Cerebellar cortex (tissue), 1 donor: ENCODE results near the gene FCHO2.
A peak's percentile ranks its signal among the peaks of the same experiment; 100 is the strongest.

Experiments used
- DNase-seq: peaks from one replicate; pipeline ENCODE4 v3.0.0-alpha.2; 2015; ENCODE audit warnings: low spot score

Gene FCHO2

DNA sequence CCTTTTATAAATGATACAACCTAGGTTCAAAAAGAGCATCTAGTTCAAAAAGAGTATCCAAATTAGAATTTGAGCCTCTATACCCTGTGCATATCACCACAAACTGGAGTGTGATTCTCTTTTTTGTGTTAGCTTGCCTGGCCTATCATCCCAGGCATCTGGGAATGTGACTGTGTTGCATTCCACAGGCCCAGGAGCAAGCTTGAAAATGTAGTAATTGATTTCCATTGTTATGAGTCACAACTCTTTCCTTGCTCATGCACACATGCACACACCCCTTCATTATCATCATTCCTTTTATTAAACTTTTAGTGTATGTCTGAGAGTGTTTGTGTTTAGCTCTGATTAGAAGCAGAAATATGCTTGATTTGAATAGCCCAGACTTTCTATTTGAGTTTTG is 75.2 kb downstream of the FCHO2 start:
- DNase-seq: no peak

DNA sequence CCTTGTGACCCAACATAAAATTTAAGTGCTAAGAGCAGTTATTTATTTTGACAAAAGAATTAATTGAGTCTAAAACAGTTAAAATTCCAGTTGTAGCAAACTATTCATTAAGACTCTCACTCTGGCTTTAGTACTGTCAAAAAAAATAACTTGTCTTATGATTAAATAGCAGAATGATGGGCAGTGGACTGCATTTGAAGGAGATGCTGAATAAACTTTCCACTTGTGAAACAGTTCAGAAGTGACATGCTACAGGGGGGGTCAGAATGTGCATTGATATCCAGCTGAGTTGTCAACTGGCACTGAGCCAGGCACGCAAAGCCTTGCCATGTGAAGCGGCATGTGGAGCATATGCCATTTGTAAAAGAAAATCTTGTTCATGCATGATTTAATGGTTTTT is 76.0 kb downstream of the FCHO2 start:
- peak; percentile 29 for DNase-seq

DNA sequence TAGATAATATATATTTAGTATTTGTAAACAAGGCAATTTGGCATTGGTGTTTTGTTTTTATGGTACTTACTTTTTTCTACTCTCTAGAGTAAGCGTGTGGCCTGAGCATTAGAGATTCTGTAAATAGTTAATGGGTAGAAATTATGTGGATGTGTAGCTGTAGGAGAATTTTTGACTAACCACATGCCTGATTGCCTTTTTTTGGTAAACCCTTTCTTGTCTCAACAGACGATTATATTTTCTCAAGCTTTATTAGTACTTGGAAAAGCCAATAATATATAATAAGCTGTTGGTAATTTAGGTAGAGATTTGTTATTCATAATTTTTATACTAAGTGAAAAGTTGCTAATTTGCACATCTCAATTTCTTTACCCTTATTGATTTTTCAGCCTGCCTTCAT is 76.8 kb downstream of the FCHO2 start:
- DNase-seq: no peak

DNA sequence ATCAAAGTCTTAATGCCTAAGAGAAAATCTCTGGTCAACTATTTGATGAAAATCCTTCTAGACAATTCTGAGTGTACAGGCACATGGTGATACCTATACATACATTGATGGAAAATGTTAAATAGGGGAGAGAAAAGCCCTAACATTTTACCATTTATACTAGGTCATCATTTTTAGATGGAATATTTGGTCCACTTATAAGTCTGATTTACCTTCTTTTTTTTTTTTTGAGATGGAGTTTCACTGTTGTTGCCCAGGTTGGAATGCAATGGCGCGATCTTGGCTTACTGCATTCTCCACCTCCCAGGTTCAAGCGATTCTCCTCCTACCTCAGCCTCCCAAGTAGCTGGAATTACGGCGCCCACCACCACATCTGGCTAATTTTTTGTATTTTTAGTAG is 81.7 kb downstream of the FCHO2 start:
- DNase-seq: no peak

DNA sequence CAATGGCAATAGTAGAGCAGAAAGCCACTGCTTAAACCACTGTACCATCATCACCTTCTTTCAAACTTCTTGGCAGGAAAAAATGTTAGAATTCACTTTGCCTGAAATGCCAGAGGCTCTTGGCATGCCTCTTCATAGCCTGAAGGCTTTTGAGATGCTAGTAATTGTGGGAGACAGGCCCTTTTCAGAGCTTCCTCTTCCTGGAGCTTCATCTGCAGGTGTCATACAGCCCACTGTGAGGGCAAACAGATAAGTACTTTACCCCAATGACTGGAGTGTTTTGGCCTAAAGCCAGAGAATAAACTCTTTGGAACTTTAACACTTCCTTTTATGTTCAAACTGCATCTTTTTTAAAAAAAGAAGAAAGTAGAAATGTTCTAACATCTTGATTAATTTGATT is 83.2 kb downstream of the FCHO2 start:
- DNase-seq: no peak

DNA sequence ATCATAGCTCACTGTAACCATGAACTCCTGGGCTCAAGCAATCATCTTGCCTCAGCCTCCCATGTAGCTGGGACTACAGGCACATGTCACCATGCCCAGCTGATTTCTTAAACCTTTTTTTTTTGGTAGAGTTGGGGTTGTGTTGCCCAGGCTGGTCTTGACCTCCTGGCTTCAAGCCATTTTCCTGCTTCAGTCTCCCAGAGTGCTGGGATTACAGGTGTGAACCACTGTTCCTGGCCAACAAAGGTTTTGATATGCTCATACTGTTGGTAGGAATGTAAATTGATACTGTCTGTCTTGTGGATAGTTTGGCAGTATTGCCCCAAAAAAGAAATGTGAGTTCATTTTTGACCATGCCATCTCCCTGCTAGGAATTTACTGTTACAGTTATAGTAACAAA is 87.2 kb downstream of the FCHO2 start:
- DNase-seq: no peak

DNA sequence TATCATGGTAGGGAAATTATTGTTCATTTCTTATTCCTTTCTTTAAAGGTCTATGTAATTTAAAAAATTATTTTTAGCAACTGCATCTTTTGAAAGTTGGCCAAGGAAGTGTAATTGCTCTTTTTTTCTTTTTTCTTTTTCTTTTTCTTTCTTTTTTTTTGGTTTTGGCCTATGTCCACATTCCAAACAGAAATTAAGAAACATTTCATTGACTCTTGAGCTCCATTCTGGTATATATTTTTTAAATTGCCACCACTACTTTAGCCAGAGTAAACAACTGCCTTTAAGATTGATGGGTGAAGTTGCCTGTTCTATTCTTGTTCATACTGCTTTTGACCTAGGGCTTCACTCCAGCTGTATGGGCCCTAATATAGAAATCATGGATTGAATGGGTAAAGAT is 88.7 kb downstream of the FCHO2 start:
- DNase-seq: no peak

DNA sequence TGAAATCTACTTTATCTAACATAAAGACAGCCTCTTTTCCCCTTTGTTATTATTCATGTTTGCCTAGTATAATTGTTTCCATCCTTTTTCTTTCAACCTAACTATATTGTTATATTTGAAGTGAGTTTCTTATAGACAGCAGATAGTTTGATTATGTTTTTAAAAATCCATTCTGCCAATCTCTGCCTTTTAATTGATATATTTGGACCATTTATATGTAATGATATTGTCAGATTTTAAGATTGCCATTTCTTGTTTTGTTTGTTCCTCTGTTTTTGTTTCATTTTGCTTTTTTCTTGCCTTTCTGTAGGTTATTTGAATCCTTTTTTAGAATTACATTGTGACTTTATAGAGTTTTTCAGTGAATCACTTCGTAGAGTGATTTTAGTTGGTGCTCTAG is 89.8 kb downstream of the FCHO2 start:
- no peak for DNase-seq

DNA sequence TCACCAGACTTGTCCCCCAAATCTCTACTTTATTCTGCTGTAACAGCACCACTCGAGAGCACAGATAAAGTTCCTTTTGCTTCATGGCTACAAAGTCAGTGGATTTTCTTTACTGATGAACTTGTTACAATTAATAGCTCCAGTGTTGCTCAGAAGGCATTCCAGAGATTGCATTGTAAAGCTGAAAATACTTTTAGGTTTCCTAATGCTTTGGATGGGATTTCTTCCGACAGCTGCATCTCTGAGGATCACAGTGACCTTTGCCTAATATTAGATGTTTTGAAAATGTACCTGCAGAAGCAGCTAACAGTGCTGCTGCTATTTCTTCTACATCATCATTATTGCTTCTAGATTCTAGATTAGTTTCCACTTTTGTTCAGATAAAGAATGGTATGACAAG is 105.8 kb downstream of the FCHO2 start:
- no peak for DNase-seq

DNA sequence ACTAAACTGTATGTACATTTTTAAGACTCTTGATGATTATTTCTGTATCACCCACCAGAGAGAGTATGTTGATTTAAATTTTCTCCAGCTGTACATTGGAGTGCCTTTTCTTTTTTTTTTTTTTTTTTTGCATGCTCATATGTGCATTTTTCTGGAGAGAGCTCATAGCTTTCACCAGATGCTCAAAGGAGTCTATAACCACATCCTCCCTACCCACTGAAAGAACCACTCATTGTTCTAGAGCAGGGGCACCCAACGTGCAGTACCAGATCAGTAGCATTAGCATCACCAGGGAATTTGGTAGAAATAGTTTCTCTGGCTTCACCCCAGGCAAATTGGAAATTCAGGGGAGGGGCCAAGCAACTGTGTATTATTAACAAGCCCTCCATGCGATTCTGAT is 110.6 kb downstream of the FCHO2 start:
- DNase-seq: no peak

DNA sequence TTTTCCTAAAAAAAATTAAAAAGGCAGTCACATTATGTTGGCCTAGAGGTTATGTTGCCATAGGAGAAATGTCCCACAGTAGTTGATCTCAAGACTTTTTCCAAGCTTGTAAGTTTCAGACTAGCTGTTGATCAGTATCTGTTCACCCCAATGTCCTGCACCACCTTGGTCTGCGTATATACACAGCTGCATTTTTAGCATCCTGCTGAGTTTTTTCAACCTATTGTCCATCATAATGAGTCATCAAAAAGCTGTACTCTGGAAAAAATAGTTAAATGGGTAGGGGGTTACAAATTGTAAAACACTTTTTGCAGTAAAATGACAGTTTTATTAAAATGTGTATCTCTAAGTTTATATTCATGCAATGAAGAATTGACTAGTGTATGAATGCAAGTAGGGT is 111.4 kb downstream of the FCHO2 start:
- DNase-seq: no peak

DNA sequence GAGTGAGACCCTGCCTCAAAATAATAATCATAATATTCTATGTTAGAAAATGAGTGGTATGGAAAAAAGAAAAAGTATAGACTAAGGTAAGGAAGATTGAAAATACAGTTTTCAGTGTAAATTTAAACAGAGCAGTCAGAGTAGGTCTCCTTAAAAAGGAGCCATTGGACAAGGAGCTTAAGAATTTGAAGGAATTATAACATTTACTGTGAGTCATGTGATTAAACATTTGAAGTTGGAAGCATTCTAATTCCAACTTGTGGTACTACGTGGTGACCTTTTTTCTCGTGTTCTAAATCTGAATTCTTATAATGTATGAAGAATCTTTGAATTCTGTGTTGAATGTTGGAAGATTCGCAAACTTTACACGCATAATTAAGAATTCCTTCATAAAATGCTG is 125.3 kb downstream of the FCHO2 start:
- no peak for DNase-seq

DNA sequence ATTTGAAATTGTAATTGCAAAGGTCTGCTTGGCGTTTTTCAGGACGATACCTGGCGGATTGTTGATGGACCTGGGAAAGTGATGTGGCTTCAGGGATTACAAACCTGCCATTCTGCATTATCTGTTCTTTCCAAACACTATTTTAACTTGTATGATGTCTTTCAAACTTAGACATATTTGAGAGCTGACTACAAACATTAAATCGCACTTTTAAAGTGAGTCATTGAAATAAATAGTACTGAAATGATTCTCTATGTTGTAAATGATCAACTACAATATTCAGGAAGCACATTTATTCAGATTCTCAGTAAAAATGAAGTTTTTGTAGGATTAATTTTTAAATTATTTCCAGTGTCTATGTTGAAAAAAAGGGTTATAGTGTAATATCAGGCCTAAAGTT is 132.2 kb downstream of the FCHO2 start:
- no peak for DNase-seq

DNA sequence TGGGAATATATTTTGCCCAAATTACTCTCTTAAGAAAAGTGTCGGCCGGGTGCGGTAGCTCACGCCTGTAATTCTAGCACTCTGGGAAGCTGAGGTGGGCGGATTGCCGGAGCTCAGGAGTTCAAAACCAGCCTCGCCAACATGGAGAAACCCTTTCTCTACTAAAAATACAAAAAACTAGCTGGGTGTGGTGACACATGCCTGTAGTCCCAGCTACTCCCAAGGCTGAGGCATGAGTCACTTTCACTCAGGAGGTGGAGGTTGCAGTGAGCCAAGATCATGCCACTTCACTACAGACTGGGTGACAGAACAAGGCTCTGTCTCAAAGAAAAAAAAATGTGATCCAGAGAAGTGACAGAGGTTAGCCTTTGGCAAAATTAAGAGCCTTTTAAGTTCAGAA is 138.1 kb downstream of the FCHO2 start:
- no peak for DNase-seq

DNA sequence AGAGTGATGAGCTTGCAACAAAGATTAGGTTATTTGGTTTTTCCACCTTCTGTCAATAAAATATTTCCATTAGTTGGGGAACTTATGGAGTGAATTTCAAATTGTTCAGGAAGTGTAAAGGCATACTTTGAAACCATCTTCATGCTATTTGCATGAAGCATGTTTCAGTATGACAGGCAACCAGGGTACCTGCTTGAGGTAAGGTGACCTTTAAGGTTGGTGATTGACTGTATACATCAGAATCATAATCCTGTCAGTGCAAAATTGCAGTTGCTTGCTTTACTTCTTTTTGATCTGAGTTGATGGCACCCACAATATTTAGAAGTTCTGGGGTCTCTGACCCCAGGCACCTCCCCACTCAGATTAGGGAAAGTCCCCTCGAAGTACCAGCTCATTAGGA is 138.6 kb downstream of the FCHO2 start:
- DNase-seq: no peak

DNA sequence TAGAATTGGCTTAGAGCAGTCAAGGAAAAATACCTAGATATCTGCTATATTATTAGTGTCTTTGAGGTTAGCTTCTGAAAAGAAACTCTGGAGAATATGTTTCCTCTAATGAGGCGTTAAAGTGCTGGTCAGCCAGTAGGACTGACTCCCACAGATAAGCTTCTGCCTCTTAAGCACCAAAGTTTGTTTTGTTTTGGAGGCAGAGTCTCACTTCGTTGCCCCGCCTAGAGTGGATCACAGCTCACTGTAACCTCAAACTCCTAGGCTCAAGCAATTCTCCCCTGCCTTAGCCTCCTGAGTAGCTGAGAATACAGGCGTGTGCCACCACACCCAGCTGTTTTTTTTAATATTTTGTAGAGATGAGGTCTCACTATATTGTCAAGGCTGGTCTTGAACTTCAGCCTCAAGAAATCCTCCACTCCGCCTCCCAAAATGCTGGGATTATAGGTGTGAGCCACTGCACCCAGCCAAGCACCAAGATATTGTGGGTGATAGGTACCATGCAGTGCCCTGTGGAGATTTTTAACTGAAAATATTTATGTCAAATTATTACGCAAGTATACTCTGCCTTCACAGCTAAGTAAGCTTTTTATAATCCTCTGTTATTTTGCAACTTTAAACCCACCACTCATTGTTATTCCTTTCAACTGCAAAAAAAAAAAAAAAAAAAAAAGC is 139.9 kb downstream of the FCHO2 start:
- no peak for DNase-seq

DNA sequence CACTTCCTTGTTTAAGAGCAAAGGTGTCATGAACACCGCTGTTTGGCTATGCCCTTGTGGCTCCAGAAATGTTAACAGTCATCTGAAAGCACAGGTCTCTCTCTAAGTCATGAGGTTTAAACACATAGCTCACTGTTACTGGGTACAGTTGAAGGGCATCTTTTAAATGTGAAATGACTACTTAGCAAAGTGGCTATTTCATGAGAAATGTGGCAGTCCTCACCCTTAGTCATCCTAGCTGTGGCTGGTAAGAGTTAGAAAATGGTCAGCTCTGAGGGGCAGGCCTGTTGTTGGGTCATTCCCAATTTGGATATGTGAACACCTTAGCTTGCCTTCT is 140.4 kb downstream of the FCHO2 start:
- DNase-seq: no peak

DNA sequence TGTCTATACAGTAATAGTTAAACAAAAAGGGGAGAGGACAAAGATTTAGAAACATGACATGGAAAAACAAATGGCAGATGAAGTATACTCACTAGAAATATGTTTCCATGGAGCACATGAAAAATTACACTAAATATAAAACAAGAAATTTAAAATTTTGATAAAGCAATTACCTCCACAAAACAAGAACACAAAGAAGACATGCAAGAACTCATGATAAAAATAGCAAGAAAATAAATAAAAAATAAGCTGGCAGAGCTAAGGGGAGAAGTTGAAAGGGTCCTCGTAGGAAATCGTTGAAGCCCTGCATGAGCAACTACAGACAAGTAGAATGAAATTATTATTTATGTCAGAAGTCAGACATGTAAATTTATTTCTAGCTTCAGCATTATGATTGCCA is 141.9 kb downstream of the FCHO2 start:
- no peak for DNase-seq

DNA sequence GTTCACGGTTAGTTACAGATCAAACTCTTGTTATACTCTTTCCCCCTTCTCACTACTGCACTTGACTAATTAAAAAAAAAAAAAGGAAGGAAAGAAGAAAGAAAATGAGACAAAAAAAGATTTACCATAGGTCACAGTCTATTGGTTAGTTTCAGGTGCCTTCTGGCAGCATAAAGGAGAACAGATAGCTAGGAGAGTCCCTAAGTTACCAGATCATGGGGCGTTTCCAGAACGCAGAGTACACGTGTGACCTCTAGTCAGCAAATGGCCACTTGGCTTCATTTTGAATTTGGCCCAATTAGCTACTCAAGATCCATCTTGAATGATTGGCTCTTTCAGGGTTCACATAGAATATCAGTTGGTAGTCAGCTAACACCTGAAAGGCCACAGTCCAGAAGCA is 144.3 kb downstream of the FCHO2 start:
- no peak for DNase-seq

DNA sequence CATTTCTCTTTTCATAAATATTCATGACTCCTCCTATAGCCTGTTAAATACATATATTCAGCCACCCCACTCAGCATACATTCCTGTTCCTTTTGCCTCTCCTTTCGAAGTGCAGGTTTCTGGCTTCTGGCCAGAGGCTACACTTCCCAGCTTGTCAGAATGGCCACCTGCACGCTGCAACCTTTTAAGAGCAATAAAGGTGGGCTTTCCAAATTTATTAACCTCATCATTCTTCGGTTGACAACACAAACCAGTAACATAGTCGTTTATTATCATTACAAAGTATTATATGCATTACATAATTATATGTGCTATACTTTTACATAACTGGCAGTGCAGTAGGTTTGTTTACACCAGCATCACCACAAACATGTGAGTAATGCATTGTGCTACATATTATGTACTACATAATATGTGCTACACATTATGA is 148.0 kb downstream of the FCHO2 start:
- no peak for DNase-seq

DNA sequence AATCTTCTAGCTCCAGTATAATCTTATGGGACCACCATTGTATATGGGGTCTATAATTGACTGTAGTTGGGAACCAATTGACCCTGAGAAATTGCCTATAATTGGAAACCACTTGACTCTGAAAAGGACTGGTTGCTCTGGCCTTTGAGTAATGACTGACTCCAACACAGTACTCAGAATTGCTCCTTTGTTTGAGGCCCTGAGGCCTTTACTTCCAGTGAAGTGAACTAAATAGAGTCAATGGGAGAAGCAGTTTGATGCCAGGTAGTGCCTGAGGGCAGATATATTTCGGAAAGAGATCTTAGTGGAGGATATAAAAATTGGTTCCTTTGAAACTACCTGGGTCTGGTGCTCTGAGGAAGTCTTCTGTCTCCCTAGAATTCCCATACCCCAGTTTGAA is 148.5 kb downstream of the FCHO2 start:
- DNase-seq: no peak

DNA sequence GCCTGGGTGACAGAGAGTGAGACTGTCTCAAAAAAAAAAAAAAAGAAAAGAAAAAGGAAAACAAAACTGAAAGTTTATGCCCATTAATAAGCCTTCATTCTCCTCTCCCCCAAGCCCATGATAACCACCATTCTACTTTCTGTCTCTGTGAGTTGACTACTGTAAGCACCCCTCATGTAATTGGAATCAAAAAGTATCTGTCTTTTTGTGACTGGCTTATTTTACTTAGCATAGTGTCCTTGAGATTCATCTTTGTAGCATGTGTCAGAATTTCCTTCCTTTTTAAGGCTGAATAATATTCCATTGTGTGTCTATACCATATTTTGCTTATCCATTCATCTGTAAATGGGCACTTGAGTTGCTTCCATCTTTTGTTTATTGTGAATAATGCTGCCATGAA is 150.5 kb downstream of the FCHO2 start:
- DNase-seq: no peak

DNA sequence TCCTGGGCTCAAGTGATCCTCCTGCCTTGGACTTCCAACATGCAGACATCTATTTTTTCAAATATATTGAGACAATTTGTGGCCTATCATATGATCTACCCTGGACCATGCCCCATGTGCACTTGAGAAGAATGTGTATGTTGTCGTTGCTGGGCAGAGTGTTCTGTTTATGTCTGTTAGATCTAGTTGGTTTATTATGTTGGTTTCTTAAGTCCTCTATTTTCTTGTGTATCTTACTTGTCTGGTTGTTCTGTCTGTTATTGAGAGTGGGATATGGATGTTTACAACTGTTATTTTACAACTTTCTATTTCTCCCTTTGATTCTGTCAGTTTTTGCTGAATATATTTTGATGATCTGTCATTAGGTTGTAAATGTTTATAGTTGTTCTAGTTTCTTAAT is 154.3 kb downstream of the FCHO2 start:
- no peak for DNase-seq

DNA sequence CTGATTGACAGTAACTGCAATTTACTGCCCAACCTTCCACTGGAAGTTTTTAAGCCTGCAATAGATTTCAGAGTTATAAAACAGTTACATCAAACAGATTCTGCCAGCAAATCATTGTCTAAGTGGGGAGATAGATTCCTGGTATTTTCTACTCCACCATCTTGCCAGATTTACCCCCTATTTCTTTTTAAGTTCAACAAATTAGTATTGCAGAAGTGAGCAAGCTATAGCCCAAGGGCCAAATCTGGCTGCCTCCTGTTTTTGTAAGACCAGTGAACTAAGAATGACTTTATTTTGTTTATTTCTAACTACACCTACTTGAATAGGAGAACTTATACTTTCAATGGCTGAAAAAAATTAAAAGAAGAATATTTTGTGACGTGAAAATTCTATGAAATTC is 155.7 kb downstream of the FCHO2 start:
- DNase-seq: no peak

DNA sequence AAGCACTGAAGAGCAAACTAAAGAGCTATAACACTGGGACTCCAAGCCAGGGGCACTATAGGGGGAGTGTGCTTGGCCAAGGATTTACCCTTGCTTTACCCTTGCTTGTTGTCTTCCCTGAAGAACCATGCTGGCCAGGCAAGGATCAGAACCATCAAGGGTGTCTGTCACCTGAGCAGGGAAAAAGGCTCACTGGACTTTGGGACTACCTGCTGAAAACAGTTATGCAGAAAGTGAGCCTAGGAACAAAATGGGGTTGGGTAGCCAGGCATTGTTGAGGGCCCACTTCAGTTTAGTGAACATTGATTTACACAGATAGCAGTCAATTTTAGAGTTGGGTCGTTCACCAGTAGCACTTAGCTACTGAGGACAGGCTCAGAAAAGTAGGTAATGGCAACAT is 156.5 kb downstream of the FCHO2 start:
- no peak for DNase-seq
